ENCODE measurements around the gene UAP1L1.

The UAP1L1 gene

GRCh38 chr9:137096785-137097546 lies 19.6 kb downstream of the UAP1L1 start:
- DNase-seq (ENCODE audit: low read depth in 2 of 2): no peak

GRCh38 chr9:137097761-137098462 lies 20.6 kb downstream of the UAP1L1 start:
- DNase-seq (ENCODE audit: low read depth in 2 of 2): no peak

GRCh38 chr9:137099231-137099630 lies 21.9 kb downstream of the UAP1L1 start:
- no peak for DNase-seq (ENCODE audit: low read depth in 2 of 2)

- DNase-seq (ENCODE audit: low read depth in 2 of 2): no peak
These were observed 26.1 kb downstream of the UAP1L1 start for GRCh38 chr9:137103206-137103999.

GRCh38 chr9:137105814-137106661 lies 28.7 kb downstream of the UAP1L1 start:
- no peak for DNase-seq (ENCODE audit: low read depth in 2 of 2)

GRCh38 chr9:137106662-137107250 lies 29.4 kb downstream of the UAP1L1 start:
- no peak for DNase-seq (ENCODE audit: low read depth in 2 of 2)

- DNase-seq (ENCODE audit: low read depth in 2 of 2): no peak
These were observed 30.1 kb downstream of the UAP1L1 start for GRCh38 chr9:137107312-137107921.

GRCh38 chr9:137107982-137108381 lies 30.7 kb downstream of the UAP1L1 start:
- DNase-seq (ENCODE audit: low read depth in 2 of 2): no peak

- DNase-seq (ENCODE audit: low read depth in 2 of 2): no peak
These were observed 31.4 kb downstream of the UAP1L1 start for GRCh38 chr9:137108608-137109249.

GRCh38 chr9:137109250-137110146 lies 32.2 kb downstream of the UAP1L1 start:
- no peak for DNase-seq (ENCODE audit: low read depth in 2 of 2)

- no peak for DNase-seq (ENCODE audit: low read depth in 2 of 2)
These were observed 33.0 kb downstream of the UAP1L1 start for GRCh38 chr9:137110147-137110910.

- DNase-seq (ENCODE audit: low read depth in 2 of 2): no peak
These were observed 33.8 kb downstream of the UAP1L1 start for GRCh38 chr9:137110911-137111787.

- DNase-seq (ENCODE audit: low read depth in 2 of 2): no peak
These were observed 34.7 kb downstream of the UAP1L1 start for GRCh38 chr9:137111788-137112563.

- DNase-seq (ENCODE audit: low read depth in 2 of 2): no peak
These were observed 35.5 kb downstream of the UAP1L1 start for GRCh38 chr9:137112564-137113384.

GRCh38 chr9:137113385-137114159 lies 36.3 kb downstream of the UAP1L1 start:
- no peak for DNase-seq (ENCODE audit: low read depth in 2 of 2)
